CD4-positive, alpha-beta T cell treated with Interleukin-6 for 4 hours (primary cell): ENCODE measurements around the gene IRAK1.
"Not testable (repeated sequence)": the region's sequence is repeated elsewhere in the genome, so short reads cannot be mapped to it uniquely, and the experiment has no call there.

ENCODE experiments used
- DNase-seq: peaks from one replicate; pipeline ENCODE4 v3.0.0-alpha.2; 2020; ENCODE audit warnings: mixed read lengths

The IRAK1 gene

GRCh38 chrX:153993978-153994377 is 25.7 kb downstream of the IRAK1 start:
- DNase-seq: no peak

DNA sequence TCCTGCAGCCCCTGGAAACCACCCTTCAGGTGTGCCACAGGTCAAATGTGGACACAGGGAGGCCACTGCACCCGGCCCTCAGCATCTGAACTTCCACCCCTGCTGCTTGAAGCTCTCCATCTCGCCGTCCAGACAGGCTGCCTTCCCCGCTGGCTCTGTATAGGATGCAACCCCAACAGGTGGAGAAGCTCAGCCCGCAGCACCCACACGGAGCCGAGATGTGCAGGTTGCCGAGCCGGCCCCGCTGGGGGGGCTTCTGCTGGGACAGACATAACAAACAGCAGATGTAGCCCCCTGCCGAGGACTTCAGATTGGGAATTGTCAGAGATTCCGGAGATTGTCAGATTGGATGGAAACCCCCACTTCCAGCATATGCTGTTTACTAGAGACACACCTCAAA is 26.6 kb downstream of the IRAK1 start:
- DNase-seq: no peak

DNA sequence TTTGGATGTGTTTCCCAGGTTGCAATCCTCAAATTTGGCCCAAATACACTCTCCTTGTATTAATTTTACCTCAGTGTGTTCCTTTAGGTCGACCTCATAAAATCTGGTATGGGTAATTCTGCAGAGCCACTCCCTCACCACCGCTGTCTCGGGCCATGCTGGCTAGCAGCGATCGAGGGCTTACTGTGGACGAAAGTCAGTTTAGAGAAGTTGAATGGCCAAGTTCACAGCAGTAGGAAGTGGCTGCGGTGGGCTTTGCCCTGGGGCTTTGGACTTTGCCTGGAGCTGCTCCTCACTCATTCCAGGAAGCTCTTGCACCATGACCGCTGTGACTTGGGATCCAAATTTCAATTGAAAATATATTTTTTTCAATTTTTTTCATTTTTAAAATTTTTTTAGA is 27.5 kb downstream of the IRAK1 start:
- no peak for DNase-seq

DNA sequence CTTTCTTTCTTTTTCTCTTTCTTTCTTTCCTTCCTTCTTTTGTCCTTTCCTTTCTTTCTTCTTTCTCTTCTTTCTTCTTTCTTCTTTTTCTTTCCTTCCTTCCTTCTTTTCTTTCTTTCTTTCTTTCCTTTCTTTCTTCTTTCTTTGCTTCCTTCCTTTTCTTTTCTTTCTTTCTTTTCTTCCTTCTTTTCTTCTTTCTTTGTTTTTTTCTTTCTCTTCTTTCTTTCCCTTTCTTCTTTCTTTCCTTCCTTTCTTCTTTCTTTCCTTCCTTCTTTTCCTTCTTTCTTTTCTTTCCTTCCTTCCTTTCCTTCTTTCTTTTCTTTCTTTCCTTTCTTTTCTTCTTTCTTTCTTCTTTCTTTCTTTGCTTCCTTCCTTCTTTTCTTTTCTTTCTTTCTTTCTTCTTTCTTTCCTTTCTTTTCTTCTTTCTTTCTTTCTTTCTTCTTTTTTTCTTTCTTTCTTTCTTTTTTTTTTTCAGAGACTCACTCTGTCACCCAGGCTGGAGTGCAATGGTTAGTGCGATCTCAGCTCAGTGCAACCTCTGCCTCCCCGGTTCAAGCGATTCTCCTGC is 28.6 kb downstream of the IRAK1 start:
- DNase-seq: no peak

DNA sequence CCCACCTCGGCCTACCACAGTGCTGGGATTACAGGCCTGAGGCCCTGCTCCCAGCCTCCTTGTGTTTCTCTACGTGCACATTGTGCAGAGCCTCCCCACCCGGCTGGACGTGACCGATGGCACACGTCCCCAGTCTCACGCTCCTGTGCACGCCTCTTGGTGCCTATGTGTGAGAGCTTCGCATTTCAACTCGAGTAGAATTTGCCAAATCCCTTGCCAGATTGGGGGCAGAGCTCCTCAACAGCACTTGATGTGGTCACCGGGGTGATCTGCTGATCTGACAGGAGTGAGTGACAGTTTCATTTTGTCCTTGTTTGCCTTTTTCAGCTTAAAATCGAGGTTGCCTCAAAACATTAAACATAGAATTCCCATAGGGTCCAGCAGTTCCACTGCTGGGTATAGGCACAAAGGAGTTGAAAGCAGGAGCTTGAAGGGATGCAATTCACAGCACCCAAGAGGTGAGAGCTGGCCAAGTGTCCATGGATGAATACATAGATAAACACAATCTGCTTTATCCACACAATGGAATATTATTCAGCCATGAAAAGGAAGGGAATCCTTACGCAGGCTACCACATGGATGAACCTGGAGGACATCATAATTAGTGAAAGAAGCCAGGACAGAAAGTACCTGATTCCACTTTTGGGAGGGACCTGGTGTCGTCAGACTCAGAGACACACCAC is 29.6 kb downstream of the IRAK1 start:
- DNase-seq: peak; percentile 39

- no peak for DNase-seq
Observed at GRCh38 chrX:153988493-153988892, 31.2 kb downstream of the IRAK1 start.

DNA sequence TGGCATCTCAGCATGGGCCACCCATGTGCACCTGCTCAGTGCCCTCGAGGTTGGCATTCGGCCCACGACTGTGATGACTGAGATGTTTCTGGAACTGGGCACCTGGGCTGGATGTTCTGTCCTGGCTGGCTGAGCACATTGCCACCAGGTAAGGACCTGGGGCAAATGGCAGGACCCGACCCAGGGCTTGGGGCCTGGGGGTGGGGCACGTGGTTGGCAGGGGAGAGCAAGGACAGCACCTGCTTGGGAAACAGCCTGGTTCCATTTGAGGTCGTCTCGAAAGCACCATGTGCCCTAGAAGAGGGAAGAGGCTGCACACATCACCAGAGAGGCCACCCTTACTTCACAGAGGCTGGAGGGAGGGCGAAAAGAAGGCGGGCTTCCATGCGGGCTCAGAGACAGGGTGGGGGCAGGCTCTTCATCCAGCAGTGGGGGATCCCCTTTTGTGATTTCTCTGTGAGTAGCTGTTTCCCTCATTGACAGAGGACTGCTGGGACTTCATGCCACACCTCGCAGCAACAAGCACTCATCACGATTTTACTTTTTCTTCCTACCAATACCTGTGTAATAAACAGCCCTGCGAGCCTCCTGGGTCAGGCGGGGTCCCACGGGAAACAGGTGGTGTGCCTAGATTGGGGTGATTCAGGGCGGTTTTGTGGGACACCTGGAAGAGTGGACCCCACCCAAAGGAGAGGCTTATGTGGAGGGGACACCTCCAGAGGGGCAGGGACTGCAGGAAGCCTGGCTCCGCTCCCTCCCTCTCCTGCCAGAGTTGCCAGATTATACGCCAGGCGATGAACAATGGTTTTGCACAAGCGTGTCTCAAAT is 35.1 kb downstream of the IRAK1 start:
- peak; percentile 34 for DNase-seq

- no peak for DNase-seq
Observed at GRCh38 chrX:153983321-153983801, 36.3 kb downstream of the IRAK1 start.

DNA sequence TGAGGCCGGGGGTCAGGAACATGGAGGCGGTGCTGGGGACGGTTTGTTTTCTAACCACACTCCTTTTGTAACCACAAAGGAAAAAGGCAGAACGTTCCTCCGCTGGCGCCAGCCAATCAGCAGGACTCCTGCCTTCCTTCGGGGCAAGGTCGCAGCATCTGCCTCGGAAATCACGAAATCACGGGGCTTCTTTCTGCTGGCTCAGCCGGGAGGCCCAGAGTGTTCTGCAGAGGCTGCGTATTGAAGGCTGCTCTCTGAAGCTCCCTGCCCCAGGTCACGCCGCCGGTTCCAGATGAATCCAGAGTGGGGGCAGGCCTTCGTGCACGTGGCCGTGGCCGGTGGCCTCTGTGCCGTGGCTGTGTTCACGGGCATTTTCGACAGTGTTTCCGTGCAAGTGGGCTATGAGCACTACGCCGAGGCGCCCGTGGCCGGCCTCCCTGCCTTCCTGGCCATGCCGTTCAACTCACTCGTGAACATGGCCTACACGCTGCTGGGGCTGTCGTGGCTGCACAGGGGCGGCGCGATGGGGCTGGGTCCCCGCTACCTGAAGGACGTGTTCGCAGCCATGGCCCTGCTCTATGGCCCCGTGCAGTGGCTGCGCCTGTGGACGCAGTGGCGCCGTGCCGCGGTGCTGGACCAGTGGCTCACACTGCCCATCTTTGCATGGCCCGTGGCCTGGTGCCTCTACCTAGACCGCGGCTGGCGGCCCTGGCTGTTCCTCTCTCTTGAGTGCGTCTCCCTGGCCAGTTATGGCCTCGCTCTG is 37.8 kb downstream of the IRAK1 start:
- DNase-seq: peak; percentile 81

DNA sequence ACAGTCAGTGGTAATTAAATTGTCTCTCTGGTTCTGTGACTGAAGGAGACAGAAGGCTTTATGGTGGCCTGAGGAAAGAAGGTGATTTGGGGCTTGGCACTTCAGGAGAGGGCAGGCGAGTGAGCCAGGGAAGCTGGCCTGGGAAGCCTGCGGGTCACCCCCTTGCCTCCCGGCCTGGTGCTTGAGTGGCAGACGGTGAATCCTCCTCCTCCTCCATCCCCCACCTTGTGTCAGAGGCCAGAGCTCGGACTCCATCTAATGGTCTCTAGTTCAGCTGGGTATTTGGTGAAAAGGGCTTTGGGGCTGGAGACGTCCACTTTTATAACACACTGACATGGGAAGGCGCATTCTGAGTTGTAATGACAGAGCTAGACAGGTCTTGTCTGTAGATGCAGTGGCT is 38.5 kb downstream of the IRAK1 start:
- DNase-seq: no peak

- DNase-seq: not testable (repeated sequence)
Observed at GRCh38 chrX:153980394-153980793, 39.3 kb downstream of the IRAK1 start.

DNA sequence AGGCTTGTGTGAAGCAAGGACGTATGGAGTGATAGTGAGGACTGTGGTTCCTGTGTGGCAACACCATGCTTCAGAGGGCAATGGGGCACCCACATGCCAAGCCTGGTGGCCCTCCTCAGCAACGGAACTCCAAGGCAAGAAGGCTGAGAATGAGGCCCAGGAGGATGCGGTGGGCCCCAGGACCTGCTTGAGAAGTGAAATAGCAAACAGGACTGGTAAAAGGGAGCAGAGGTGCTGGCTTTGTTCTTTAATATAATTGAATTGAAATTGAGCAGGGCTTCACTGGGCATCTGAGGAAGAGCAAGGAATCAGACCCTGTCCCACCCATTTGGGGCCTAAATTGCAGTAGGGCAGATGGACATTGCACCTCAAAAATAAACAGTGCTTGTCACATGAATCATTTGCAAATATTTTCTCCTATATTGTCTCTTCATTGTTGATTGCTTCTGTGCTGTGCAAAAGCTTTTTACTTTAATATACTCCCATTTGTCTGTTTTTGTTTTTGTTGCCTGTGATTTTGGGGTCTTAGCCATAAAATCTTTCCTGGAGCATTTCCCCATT is 44.9 kb downstream of the IRAK1 start:
- DNase-seq: no peak

DNA sequence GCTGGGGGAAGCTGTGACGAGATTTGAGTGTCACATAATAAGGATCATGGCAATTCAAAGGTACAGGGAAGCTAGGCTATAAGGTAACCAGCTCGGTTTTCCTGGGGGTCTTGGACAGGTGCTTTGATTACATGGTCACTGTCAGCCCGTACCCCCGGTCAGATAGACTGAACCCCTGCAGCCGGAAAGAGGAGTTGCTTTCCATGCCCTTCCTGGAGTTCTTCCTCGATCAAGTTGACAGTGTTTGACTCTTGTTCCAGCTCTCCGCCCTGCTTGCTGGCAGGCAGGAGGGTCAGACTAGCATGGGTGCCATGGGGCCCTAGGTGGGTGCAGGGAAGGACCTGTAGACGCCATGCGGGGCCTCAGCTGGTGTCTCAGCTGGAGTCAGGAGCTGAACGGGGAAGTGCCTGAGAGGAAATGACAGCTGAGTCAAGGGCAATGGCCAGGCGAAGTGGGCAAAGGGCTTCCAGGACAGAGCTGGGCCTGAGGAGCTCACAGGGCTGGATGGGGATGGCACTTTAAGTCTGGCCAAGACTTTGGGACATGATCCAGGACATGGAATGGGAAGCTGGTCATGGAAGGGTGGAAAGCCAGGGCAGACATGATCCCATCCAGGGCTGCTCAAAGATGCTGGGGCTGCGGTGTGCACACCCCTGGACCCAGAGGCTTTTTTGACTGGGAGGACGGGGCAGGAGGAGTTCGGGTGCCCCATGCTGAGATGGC is 45.5 kb downstream of the IRAK1 start:
- no peak for DNase-seq

- no peak for DNase-seq
Observed at GRCh38 chrX:153973127-153974002, 46.3 kb downstream of the IRAK1 start.

DNA sequence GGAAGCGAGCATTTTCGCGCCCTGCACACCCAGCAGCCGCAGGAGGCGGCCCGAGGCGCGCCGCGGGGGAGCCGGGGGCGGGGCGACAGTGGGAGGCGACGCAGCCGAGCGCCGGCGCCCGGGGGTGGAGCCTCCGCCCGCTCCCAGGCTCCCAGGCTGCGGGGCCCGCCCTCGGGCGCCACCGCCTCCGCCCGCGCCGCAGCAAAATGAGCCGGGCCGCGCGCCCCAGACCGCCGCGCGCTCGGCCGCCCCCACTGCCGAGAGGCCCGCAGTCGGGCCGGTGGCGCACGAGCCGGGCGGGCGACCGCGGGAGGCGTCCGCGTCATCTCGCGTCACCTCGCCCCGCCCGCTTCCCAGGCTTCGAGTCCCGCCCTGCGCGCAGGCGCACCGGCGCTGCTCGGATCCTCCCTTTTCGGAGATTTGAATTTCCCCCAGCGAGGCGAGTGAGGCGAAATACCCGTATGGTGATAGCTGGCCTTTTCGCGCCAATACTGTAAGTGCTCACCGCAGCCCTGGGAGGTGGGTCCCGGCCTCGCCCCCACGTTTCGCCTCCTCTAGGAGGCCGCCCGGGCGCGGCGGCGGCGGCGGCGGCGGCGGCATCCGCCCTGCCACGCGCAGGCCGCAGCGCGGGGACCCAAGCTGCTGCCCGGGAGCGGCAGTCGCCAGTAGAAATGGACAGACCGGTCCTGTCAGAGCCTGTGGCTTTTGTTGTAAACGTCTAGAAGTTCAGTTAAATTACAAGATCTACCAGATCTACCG is 47.2 kb downstream of the IRAK1 start, which contains the start of gene TMEM187:
TMEM187 (plus strand) TSS at position 387 of the 759 bp plus-strand sequence. CDS start 9,309 bp downstream, outside the sequence.
- DNase-seq: peak; percentile 91

DNA sequence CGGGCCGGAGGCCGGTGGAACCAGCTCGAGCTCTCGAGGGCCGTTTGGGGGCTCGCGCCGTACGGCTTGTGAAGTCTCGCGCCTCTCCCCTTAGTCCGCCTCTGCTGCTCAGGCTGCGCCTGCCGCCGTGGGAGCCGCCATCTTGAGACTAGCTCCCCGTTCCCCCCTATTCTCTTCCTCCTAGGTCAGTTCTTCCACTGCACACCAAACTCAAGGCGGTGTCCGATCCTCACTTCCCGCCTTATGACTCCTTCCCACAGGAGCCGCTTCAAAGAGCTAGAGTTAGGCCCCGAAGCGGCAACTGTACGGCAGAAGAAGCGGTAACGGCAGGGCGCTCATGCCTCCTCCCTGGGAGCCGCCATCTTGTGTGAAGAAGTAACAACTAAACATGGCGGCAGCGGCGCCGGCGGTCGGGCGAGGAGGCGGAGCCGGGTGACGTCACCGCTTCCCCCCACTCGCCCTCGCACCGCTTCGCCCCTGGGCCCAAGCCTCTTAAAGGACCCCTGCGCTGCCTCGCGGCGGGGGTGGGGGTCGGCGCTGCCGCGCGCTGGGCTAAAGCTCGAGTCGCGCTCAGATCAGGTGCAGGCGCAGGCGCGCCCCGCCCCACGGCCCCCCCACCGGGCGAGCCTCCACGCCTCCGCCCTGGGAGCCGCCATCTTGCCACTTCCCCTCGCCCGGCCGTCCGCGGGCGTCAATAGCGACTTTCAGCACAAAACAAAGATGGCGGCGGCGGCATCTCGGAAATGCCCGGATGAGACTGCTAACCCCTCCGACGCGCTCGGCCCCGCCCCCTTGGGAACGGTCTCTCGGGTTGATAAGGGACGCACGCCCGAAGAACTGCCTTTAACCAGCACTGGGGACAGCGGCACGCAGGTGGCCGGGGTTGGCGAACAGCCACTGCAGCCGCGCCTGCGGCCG is 48.0 kb downstream of the IRAK1 start, which contains the start of gene HCFC1:
HCFC1 (minus strand) TSS at position 369 of the 918 bp plus-strand sequence. CDS start 978 bp downstream, outside the sequence.
- DNase-seq: peak; percentile 95

- peak; percentile 95 for DNase-seq
Observed at GRCh38 chrX:153971124-153971449, 48.6 kb downstream of the IRAK1 start.

GRCh38 chrX:153970357-153971123 is 49.2 kb downstream of the IRAK1 start:
- DNase-seq: peak; percentile 54
